ENCODE measurements around the gene SYTL3.

Gene SYTL3

DNA sequence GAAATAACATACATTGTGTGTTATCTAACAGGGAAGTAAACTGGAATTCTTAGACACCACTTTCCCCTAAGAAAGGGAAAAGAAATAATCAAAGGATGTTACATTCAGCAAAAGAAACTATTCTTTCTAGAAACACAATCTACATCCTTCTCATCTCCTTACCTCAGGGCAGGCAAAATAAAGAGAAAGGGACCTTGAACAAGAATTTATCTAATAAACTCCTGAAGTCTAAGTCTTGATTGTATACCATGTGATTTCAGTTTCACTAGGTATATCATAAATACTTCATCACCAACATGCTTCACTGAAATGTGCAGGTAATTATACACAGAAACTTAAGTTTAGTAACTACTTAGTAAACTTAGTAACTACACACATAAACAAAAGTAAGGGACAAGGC lies 154.4 kb downstream of the SYTL3 start:
- Histone ChIP-seq H3K4me1 (ENCODE audit: control insufficient read depth, insufficient read depth, low read length) (peaks cover 69% of the 10 kb centered on the region), H3K9ac (ENCODE audit: low read length) (peak overlapping the region; percentile 1)

DNA sequence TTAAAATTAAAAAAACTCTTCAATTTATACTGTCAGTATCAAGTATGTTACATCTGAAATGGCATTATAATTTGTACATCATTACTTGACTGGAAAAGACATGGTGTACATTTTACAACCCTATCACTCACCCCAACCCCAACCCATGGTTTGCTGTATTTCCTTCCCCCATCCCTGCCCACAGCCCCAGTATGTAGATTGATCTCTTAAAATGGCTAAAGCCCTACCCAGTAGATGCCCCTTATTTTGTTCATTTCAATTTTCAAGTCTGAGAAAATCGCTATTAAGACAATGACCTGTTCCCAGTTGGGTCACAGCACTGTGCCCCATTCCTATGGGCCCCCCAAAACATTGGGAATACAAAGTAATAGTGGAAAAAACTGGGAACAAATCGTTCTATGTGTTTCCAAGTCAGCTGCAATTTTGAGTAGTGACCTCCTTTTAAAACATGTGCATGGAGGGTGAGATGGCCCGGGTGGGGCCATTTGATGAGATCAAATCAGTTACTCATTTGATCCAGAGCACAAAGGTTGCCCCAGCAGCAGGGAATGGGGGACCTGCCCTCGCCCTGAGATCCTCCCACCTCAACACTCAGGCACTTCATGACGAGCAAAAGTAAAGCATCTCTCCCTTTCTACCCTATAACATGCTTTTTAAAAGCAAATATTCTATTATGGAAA lies 156.0 kb downstream of the SYTL3 start:
- Histone ChIP-seq H3K36me3 (ENCODE audit: control insufficient read depth, insufficient read depth, low read length) (no peaks in the 10 kb centered on the region), H3K4me3 (ENCODE audit: low read length) (no peak overlapping the region), H3K9me3 (ENCODE audit: control insufficient read depth, low read length) (no peaks in the 10 kb centered on the region), H3K4me1 (ENCODE audit: control insufficient read depth, insufficient read depth, low read length) (peaks cover 62% of the 10 kb centered on the region), H3K9ac (ENCODE audit: low read length) (no peak overlapping the region), H3K27me3 (ENCODE audit: control insufficient read depth, insufficient read depth, low read length) (no peaks in the 10 kb centered on the region)

More for the DNA sequence above, 154.4 kb downstream of the SYTL3 start:
- Histone ChIP-seq H3K36me3 (ENCODE audit: control insufficient read depth, insufficient read depth, low read length) (no peaks in the 10 kb centered on the region), H3K9me3 (ENCODE audit: control insufficient read depth, low read length) (no peaks in the 10 kb centered on the region), H3K4me3 (ENCODE audit: low read length) (no peak overlapping the region), H3K27me3 (ENCODE audit: control insufficient read depth, insufficient read depth, low read length) (no peaks in the 10 kb centered on the region)

DNA sequence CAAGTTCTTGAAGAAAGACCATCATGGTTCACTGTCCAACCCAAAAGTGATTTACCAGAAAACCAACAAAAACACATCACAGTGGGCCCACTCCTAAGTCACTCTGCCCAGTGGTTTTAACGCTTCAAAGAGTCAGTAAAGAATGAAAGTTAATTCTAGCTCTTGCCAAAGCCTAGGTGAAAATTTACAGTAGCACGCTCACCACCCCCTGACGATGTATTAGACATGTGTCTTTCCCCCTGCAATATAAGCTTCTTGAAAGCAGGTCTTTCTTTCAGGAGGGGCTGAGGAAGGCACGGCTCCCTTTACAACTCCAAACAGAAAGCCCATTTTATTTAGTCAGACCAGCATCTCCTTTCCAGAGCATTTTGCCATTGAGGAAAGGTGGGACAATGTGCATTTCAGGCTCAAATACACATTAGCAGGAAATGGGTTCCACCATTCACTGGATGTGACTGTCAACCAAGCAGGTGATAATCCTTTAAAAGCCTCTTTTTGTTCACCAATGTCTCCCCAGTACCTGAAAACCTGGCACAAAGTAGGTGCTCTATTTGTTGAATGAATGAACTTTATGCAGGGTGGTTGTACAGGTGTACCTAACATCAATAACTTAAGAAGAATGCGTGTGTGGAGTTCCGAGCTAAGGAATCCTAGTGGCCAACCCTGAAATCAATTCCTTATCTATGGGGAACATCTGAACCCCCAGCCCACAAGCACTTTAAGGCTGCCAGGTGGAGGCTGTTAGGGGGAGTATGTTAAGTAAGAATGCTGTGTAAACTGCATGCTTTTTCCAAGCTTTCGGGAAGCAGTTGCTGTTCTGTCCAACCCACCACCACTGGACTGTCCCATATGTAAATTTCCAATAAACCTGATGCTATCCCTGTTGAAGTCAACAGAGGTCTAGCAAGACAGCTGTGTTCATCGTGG lies 157.9 kb downstream of the SYTL3 start:
- H3K9me3 ChIP-seq (ENCODE audit: control insufficient read depth, low read length), result no peaks in the 10 kb centered on the region
- H3K27me3 ChIP-seq (ENCODE audit: control insufficient read depth, insufficient read depth, low read length), result no peaks in the 10 kb centered on the region
- no peak overlapping the region for H3K4me3 ChIP-seq (ENCODE audit: low read length)

DNA sequence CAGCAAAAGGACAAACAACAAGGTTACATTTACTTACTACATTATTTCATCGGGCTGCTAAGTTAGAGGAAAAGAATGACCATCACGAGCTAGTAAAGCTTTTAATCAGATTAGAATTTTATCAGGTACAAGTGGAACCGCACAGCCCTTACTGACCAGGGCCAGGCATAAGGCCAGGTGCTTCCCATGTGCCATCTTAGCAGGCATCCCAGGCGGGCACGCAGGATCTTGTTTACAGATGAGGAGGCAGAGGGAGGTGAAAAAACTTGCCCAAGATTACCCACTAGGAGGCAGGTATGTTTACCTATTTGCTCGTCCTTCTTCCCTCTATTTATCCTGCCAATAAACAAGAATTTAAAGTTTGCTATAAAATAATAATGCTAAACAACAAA lies 158.6 kb downstream of the SYTL3 start:
- H3K36me3 ChIP-seq (ENCODE audit: control insufficient read depth, insufficient read depth, low read length), result no peaks in the 10 kb centered on the region
- H3K9ac ChIP-seq (ENCODE audit: low read length), result no peak overlapping the region
- no peaks in the 10 kb centered on the region for H3K27me3 ChIP-seq (ENCODE audit: control insufficient read depth, insufficient read depth, low read length)
- peaks cover 61% of the 10 kb centered on the region for H3K4me1 ChIP-seq (ENCODE audit: control insufficient read depth, insufficient read depth, low read length)
- H3K4me3 ChIP-seq (ENCODE audit: low read length), result no peak overlapping the region
- no peaks in the 10 kb centered on the region for H3K9me3 ChIP-seq (ENCODE audit: control insufficient read depth, low read length)

More for the DNA sequence above, 157.9 kb downstream of the SYTL3 start:
- peaks cover 59% of the 10 kb centered on the region for H3K4me1 ChIP-seq (ENCODE audit: control insufficient read depth, insufficient read depth, low read length)
- H3K36me3 ChIP-seq (ENCODE audit: control insufficient read depth, insufficient read depth, low read length), result no peaks in the 10 kb centered on the region
- H3K9ac ChIP-seq (ENCODE audit: low read length), result no peak overlapping the region

DNA sequence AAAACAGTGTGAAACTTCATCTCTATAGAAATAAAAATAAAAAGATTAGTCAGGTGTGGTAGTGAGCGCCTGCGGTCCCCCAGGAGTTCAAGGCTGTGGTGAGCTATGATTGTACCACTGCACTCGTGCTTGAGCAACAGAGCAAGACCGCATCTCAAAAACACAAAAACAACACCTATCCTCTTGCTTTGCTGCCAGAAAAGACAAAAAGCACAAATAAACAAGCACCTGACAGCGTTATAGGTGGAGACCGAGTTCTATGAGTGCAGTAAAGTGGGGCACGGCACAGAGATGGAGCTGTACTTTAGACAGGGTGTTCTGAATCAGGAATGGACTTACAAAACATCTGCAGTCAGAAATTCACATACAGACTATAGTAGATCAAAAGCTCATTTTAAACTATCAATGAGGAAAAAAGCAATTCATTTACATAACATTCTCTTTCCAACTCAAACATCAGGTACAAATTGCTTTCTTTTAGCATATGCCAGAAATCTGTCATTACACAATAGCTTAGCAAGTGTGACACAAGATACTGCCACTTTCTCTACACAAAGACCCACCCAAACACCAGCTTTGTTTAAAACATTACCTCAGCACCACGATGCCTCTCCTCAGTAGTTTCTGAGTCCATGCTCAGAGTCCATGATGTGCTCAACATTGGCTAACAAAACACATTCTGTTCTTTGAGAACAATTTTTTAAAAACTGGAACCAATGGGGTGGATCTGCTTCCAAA lies 159.3 kb downstream of the SYTL3 start:
- H3K4me3 ChIP-seq (ENCODE audit: low read length), result no peak overlapping the region
- H3K27me3 ChIP-seq (ENCODE audit: control insufficient read depth, insufficient read depth, low read length), result no peaks in the 10 kb centered on the region
- H3K9me3 ChIP-seq (ENCODE audit: control insufficient read depth, low read length), result no peaks in the 10 kb centered on the region
- H3K9ac ChIP-seq (ENCODE audit: low read length), result peak overlapping the region; percentile 25
- peaks cover 62% of the 10 kb centered on the region for H3K4me1 ChIP-seq (ENCODE audit: control insufficient read depth, insufficient read depth, low read length)
- H3K36me3 ChIP-seq (ENCODE audit: control insufficient read depth, insufficient read depth, low read length), result no peaks in the 10 kb centered on the region

DNA sequence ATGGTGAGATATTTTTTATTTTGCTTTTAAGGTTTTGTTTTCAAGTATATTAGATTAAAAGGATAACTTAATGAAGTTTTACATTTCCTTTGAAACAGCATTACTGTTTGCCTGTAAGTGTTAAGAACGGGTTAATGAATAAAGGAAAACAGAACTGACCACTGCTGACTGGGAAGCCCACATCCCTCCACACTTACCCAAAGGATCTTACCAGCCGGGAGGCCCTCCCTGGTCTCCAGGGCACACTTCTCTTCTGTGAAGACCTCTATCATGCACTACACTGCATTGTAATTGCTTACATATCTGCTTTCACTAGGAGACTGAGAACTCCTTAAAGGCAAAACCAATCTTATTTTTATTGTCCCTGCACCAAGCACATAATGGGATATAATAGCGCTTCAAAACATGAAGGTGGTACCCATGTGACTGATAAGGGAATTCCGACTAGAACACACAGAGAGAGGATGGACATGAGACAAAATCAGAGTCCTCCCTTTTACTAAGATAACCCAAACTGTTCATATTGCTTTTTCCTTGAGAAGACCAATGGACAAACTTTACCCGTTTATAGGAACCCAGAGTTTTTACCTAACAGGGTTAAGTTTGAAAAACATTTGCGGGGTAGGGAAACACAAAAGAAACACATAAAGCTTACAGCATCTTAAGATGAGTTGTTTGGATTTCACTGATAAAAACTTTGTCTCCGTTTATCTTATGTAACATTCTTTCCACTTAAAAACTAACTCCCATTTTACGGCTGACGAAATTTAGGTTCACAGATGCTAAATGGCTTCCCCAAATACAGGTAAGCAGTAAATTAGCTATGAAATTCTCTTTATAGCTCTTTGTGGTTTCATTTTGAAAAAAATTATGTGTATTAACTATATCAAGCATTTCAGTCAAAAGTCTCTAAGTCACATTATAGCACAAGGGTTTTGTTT lies 160.6 kb downstream of the SYTL3 start:
- H3K4me1 ChIP-seq (ENCODE audit: control insufficient read depth, insufficient read depth, low read length), result peaks cover 69% of the 10 kb centered on the region
- H3K36me3 ChIP-seq (ENCODE audit: control insufficient read depth, insufficient read depth, low read length), result no peaks in the 10 kb centered on the region
- no peak overlapping the region for H3K4me3 ChIP-seq (ENCODE audit: low read length)
- no peaks in the 10 kb centered on the region for H3K27me3 ChIP-seq (ENCODE audit: control insufficient read depth, insufficient read depth, low read length)
- H3K9me3 ChIP-seq (ENCODE audit: control insufficient read depth, low read length), result no peaks in the 10 kb centered on the region
- no peak overlapping the region for H3K9ac ChIP-seq (ENCODE audit: low read length)

DNA sequence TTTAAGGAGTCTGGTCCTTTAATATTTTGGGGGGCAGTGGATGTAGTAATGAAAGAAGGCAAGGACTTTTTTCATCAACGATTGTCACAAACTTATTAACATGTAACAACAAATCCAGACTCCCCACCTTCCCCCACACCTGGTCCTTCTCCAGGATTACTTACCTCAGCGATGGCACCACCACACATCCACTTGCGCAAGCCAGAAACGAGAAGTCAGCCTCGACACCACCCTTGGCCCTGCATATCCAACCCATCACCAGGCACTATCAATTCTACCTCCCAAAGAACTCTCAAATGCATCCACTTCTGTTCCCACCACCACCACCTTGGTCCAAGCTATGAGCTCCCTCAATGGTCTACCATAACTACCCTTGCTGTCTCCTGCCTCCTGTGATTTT lies 162.8 kb downstream of the SYTL3 start:
- peaks cover 7% of the 10 kb centered on the region for H3K36me3 ChIP-seq (ENCODE audit: control insufficient read depth, insufficient read depth, low read length)
- H3K27me3 ChIP-seq (ENCODE audit: control insufficient read depth, insufficient read depth, low read length), result no peaks in the 10 kb centered on the region
- H3K9ac ChIP-seq (ENCODE audit: low read length), result no peak overlapping the region
- H3K4me3 ChIP-seq (ENCODE audit: low read length), result no peak overlapping the region
- no peaks in the 10 kb centered on the region for H3K9me3 ChIP-seq (ENCODE audit: control insufficient read depth, low read length)
- H3K4me1 ChIP-seq (ENCODE audit: control insufficient read depth, insufficient read depth, low read length), result peaks cover 62% of the 10 kb centered on the region

DNA sequence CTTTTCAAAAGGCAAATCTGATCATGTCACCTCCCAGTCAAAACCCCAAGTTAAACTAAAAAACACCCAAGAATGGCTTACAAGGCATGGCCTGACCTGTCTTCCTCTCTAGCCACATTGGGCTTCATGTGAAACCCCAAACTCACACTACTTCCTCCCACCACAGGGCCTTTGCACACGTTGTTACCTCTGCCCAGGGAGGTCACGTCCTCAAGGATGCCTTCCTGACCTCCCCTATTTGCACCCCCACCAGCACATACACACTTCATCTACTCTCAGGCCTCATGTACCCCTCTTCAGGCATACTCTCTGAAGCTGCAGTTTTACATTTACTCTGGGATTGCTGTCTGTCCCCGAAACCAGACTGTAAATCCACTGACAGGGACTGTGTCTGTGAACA lies 163.2 kb downstream of the SYTL3 start:
- H3K9ac ChIP-seq (ENCODE audit: low read length), result peak overlapping the region; percentile 45
- peaks cover 8% of the 10 kb centered on the region for H3K36me3 ChIP-seq (ENCODE audit: control insufficient read depth, insufficient read depth, low read length)
- H3K4me3 ChIP-seq (ENCODE audit: low read length), result no peak overlapping the region
- no peaks in the 10 kb centered on the region for H3K27me3 ChIP-seq (ENCODE audit: control insufficient read depth, insufficient read depth, low read length)
- H3K9me3 ChIP-seq (ENCODE audit: control insufficient read depth, low read length), result no peaks in the 10 kb centered on the region
- H3K4me1 ChIP-seq (ENCODE audit: control insufficient read depth, insufficient read depth, low read length), result peaks cover 58% of the 10 kb centered on the region
